GM12892 (cell line): ENCODE measurements around the gene CEMIP.
"Not testable (repeated sequence)": the region's sequence is repeated elsewhere in the genome, so short reads cannot be mapped to it uniquely, and the experiment has no call there.

ENCODE experiments used
- DNase-seq: peaks from one replicate; pipeline ENCODE4 v3.0.0; 2011; ENCODE audit not compliant: insufficient read length
- FAIRE-seq: peaks from 2 replicates; lab custom pipeline; 2011; peaks lifted over from hg19 to GRCh38; lab: Jason Lieb, UNC
- POLR2A ChIP-seq: IDR thresholded peaks from 2 replicates; pipeline ENCODE4 v1.6.1; 2011; ENCODE audit warnings: low read depth, low read length, control low read depth
- POLR2AphosphoS5 ChIP-seq: IDR thresholded peaks from 2 replicates; pipeline ENCODE4 v1.6.1; 2011; ENCODE audit warnings: low read depth, low read length, control low read depth
- TAF1 ChIP-seq: IDR thresholded peaks from 2 replicates; pipeline ENCODE4 v1.6.1; 2011; ENCODE audit warnings: low read depth, mild to moderate bottlenecking, control low read depth, low read length, borderline replicate concordance

The CEMIP gene

GRCh38 chr15:80957976-80958375 lies 178.8 kb downstream of the CEMIP start:
- FAIRE-seq (no peak), DNase-seq (no peak)
- TF ChIP-seq POLR2AphosphoS5 = no peak
- TF ChIP-seq TAF1 = no peak
- no peak for TF ChIP-seq POLR2A

DNA sequence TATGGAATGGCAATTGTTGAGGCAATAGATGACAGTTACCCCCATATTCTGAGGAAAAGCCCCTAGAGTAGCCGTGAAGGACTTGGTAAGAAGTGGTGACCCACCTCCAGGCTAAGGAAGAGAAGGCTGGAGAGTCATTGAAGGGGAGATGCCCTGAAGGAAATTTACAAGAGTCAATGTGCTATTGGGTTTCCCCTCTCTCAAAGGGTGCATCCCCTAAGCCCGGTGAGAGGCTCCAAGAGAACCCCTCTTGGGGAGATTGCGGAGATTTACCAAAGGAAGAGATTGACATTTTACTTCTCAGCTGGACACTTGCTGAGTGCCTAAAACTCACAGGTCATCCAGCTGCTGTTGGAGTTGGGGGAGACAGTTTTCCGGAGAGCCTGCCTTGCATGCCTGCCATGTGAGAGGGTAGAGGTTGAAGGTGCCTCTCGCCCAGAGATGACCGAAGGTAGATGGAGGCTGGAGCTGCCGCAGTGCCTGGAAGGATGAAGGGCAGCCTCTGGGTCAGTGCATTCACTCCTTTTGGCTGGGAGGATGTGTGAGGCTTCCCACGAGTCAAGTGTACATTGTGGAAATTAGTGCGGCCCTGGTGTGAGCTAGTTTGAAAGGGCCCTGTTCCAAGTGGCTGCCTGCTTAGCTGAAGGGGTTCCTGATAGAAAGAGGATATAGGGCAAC lies 179.8 kb downstream of the CEMIP start:
- TF ChIP-seq POLR2A = no peak
- TF ChIP-seq TAF1 = no peak
- no peak for TF ChIP-seq POLR2AphosphoS5
- FAIRE-seq = no peak
- DNase-seq = no peak

- FAIRE-seq, DNase-seq: not testable (repeated sequence)
Measured at GRCh38 chr15:80965454-80965853, 186.3 kb downstream of the CEMIP start.

- TF ChIP-seq POLR2A (no peak), TAF1 (no peak), POLR2AphosphoS5 (no peak)
- DNase-seq (no peak), FAIRE-seq (no peak)
Measured at GRCh38 chr15:80966431-80967197, 187.4 kb downstream of the CEMIP start.

GRCh38 chr15:80967451-80967850 lies 188.3 kb downstream of the CEMIP start:
- DNase-seq (no peak), FAIRE-seq (no peak)
- TF ChIP-seq POLR2AphosphoS5 = no peak
- no peak for TF ChIP-seq TAF1
- no peak for TF ChIP-seq POLR2A

GRCh38 chr15:80967991-80968510 lies 188.9 kb downstream of the CEMIP start:
- TF ChIP-seq POLR2AphosphoS5 = no peak
- TF ChIP-seq POLR2A = no peak
- no peak for TF ChIP-seq TAF1
- DNase-seq (no peak), FAIRE-seq (no peak)

DNA sequence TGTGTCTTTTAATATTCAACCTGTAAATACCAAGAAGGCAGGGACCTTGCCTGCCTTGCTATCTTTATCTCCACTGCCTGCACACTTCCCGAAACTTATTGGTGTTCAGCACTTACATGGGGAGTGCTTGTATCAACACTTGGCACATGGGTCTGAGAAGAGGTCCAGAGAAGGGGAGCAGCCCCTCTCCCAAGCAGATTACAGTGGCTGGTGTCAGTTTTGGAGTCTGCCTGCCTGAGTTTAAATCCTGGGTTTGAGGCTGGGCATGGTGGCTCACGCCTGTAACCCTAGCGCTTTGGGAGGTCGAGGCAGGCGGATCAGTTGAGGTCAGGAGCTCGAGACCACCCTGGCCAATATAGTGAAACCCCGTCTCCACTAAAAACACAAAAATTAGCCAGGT lies 190.1 kb downstream of the CEMIP start:
- DNase-seq (no peak), FAIRE-seq (no peak)
- TF ChIP-seq TAF1 (no peak), POLR2AphosphoS5 (no peak), POLR2A (no peak)

DNA sequence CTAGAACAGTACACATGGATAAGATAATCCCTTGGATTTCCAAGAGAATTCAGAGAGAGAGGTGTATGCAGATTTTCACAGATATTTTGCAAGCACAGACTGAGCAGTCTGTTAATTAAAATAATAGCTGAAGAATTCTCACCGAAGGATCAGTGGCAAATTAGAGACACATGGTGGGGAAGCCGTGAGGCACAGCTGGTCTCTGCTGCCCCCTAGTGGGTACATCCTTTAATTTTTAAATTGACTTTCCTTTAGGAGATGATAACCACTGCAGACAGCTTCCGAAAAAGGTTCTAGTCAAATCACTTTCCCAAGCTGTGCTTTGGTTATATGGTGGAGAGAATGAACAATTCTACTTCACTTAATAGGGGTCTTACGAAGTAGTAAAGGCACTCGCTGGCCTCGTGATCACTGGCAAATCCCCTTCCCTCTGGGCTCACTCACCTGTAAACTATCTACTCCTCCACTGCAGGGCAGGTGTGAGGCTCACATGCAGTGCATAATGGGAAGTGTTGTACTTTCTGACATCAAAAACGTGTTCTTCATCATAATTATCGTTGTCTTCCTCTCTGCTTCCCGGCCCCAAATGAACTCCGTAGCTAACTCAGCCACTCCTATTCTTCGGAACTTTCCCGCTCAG lies 191.0 kb downstream of the CEMIP start:
- FAIRE-seq (no peak), DNase-seq (peak; percentile 29)
- no peak for TF ChIP-seq POLR2A
- no peak for TF ChIP-seq POLR2AphosphoS5
- no peak for TF ChIP-seq TAF1

- no peak for FAIRE-seq
- DNase-seq = no peak
- TF ChIP-seq POLR2A (no peak), POLR2AphosphoS5 (no peak), TAF1 (no peak)
Measured at GRCh38 chr15:80970658-80971057, 191.5 kb downstream of the CEMIP start.

DNA sequence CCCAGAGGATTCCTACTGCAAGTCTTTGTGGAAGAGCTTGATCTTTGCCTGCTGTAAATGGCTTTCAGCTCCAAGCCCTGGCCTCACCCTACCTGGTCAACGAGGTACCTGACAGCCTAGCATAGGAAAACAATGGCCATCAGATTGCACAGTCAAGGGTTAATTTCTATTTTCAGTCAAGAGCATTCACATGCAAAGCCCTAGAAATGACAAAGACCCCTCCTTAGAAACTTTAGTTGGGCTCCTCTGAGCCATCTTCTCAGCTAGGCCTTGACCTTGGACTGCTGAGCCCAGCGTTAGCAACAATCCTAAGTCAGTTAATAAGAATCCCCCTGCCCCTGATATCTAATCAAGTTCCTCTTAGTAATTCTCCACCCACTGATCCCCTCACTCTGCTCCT lies 192.0 kb downstream of the CEMIP start:
- DNase-seq (no peak), FAIRE-seq (no peak)
- TF ChIP-seq POLR2AphosphoS5 (no peak), POLR2A (no peak), TAF1 (no peak)

- FAIRE-seq (no peak), DNase-seq (no peak)
- TF ChIP-seq TAF1 (no peak), POLR2AphosphoS5 (no peak), POLR2A (no peak)
Measured at GRCh38 chr15:80972276-80972675, 193.1 kb downstream of the CEMIP start.

GRCh38 chr15:80974914-80975313 lies 195.7 kb downstream of the CEMIP start:
- TF ChIP-seq TAF1 (no peak), POLR2AphosphoS5 (no peak), POLR2A (no peak)
- no peak for FAIRE-seq
- no peak for DNase-seq
